MM.1S (cell line): ENCODE data around the gene FAM199X.

ENCODE experiments used
- DNase-seq: peaks from one replicate; pipeline ENCODE4 v3.0.0-alpha.2; 2015
- H2AFZ ChIP-seq: fragments of 300-600 bp; sonication (generic); 2 replicates; pipeline ENCODE4 v1.6.0; 2016; ENCODE audit warnings: antibody characterized with exemption, low read length
- H3F3A ChIP-seq: fragments of 300-600 bp; sonication (generic); 2 replicates; pipeline ENCODE4 v1.6.1; 2016; ENCODE audit warnings: mild to moderate bottlenecking, antibody characterized with exemption, low read length, moderate library complexity, mixed read lengths; ENCODE audit not compliant: insufficient read depth
- H3K27ac ChIP-seq: fragments of 300-600 bp; sonication (generic); 2 replicates; pipeline ENCODE4 v1.5.1; 2016; ENCODE audit warnings: mild to moderate bottlenecking, low read length
- H3K27me3 ChIP-seq: fragments of 300-600 bp; sonication (generic); replicated peaks from 2 replicates; pipeline ENCODE4 v1.6.0; 2016; ENCODE audit warnings: low read length; ENCODE audit not compliant: insufficient read depth
- H3K36me3 ChIP-seq: fragments of 300-600 bp; sonication (generic); replicated peaks from 2 replicates; pipeline ENCODE4 v1.6.1; 2016; ENCODE audit warnings: mild to moderate bottlenecking, low read length, mixed read lengths; ENCODE audit not compliant: insufficient read depth
- H3K4me1 ChIP-seq: fragments of 300-600 bp; sonication (generic); 2 replicates; pipeline ENCODE4 v1.6.1; 2016; ENCODE audit warnings: low read length, mixed read lengths
- H3K4me2 ChIP-seq: fragments of 300-600 bp; sonication (generic); 2 replicates; pipeline ENCODE4 v1.6.0; 2016; ENCODE audit warnings: low read depth, low read length
- H3K4me3 ChIP-seq: fragments of 300-600 bp; sonication (generic); 2 replicates; pipeline ENCODE4 v1.5.1; 2016; ENCODE audit warnings: low read length, mixed read lengths
- H3K79me2 ChIP-seq: fragments of 300-600 bp; sonication (generic); 2 replicates; pipeline ENCODE4 v1.6.1; 2016; ENCODE audit warnings: mixed run types, low read length, mixed read lengths
- H3K9ac ChIP-seq: fragments of 300-600 bp; sonication (generic); 2 replicates; pipeline ENCODE4 v1.6.1; 2016; ENCODE audit warnings: low read length, mixed read lengths
- H3K9me2 ChIP-seq: fragments of 300-600 bp; sonication (generic); replicated peaks from 2 replicates; pipeline ENCODE4 v1.6.1; 2016; ENCODE audit warnings: mild to moderate bottlenecking, low read length, mixed read lengths; ENCODE audit not compliant: insufficient read depth
- H3K9me3 ChIP-seq: fragments of 300-600 bp; sonication (generic); replicated peaks from 2 replicates; pipeline ENCODE4 v1.6.1; 2016; ENCODE audit warnings: mild to moderate bottlenecking, low read length, mixed read lengths; ENCODE audit not compliant: insufficient read depth
- H4K20me1 ChIP-seq: fragments of 300-600 bp; sonication (generic); 2 replicates; pipeline ENCODE4 v1.6.1; 2016; ENCODE audit warnings: mild to moderate bottlenecking, low read length, moderate library complexity, mixed read lengths; ENCODE audit not compliant: insufficient read depth
- EZH2 ChIP-seq: fragments of 300-600 bp; sonication (generic); optimal IDR thresholded peaks from 2 replicates; pipeline ENCODE3; 2017; ENCODE audit warnings: low read depth, mild to moderate bottlenecking, antibody characterized with exemption, low read length, mixed read lengths
- EZH2phosphoT487 ChIP-seq: fragments of 300-600 bp; sonication (generic); IDR thresholded peaks from 2 replicates; pipeline ENCODE4 v1.6.1; 2018; ENCODE audit warnings: antibody characterized with exemption, low read length
- TF ChIP-seq, protein P1 (sequence below): fragments of 300-600 bp; sonication (generic); IDR thresholded peaks from 2 replicates; pipeline ENCODE4 v1.5.1; 2016; ENCODE audit warnings: antibody characterized with exemption, low read length, mixed read lengths

FAM199X gene

GRCh38 chrX:104134583-104135261 lies 31.5 kb upstream of the FAM199X start:
- H3K9me3 ChIP-seq: no peaks in the 10 kb centered on the region
- no peak overlapping the region for H3K4me3 ChIP-seq
- no peak overlapping the region for H2AFZ ChIP-seq
- no peaks in the 10 kb centered on the region for H3K36me3 ChIP-seq
- TF ChIP-seq EZH2: no peak
- TF ChIP-seq, protein P1, sequence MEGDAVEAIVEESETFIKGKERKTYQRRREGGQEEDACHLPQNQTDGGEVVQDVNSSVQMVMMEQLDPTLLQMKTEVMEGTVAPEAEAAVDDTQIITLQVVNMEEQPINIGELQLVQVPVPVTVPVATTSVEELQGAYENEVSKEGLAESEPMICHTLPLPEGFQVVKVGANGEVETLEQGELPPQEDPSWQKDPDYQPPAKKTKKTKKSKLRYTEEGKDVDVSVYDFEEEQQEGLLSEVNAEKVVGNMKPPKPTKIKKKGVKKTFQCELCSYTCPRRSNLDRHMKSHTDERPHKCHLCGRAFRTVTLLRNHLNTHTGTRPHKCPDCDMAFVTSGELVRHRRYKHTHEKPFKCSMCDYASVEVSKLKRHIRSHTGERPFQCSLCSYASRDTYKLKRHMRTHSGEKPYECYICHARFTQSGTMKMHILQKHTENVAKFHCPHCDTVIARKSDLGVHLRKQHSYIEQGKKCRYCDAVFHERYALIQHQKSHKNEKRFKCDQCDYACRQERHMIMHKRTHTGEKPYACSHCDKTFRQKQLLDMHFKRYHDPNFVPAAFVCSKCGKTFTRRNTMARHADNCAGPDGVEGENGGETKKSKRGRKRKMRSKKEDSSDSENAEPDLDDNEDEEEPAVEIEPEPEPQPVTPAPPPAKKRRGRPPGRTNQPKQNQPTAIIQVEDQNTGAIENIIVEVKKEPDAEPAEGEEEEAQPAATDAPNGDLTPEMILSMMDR: no peak
- no peak for TF ChIP-seq EZH2phosphoT487
- 0 out of 2 replicates have a peak, but pooled peaks cover 3% of the 10 kb centered on the region for H3K4me1 ChIP-seq
- no peak overlapping the region for H3K27ac ChIP-seq
- no peaks in the 10 kb centered on the region for H3K27me3 ChIP-seq
- DNase-seq: no peak
- H3K9me2 ChIP-seq: no peaks in the 10 kb centered on the region
- H4K20me1 ChIP-seq: no peaks in the 10 kb centered on the region
- no peaks in the 10 kb centered on the region for H3F3A ChIP-seq
- no peak overlapping the region for H3K9ac ChIP-seq
- no peak overlapping the region for H3K4me2 ChIP-seq
- no peaks in the 10 kb centered on the region for H3K79me2 ChIP-seq

- Histone ChIP-seq H3K9ac (no peak overlapping the region), H3K27ac (no peak overlapping the region), H3K4me2 (no peak overlapping the region), H4K20me1 (no peaks in the 10 kb centered on the region), H3K4me3 (no peak overlapping the region), H3K27me3 (no peaks in the 10 kb centered on the region), H3K36me3 (no peaks in the 10 kb centered on the region), H3F3A (no peaks in the 10 kb centered on the region), H2AFZ (no peak overlapping the region), H3K79me2 (no peaks in the 10 kb centered on the region), H3K9me3 (no peaks in the 10 kb centered on the region), H3K9me2 (no peaks in the 10 kb centered on the region), H3K4me1 (0 out of 2 replicates have a peak, but pooled peaks cover 3% of the 10 kb centered on the region)
- TF ChIP-seq EZH2: no peak
- TF ChIP-seq EZH2phosphoT487: no peak
- TF ChIP-seq, protein P1: no peak
- no peak for DNase-seq
These were observed 30.6 kb upstream of the FAM199X start for GRCh38 chrX:104135677-104136076.

DNA sequence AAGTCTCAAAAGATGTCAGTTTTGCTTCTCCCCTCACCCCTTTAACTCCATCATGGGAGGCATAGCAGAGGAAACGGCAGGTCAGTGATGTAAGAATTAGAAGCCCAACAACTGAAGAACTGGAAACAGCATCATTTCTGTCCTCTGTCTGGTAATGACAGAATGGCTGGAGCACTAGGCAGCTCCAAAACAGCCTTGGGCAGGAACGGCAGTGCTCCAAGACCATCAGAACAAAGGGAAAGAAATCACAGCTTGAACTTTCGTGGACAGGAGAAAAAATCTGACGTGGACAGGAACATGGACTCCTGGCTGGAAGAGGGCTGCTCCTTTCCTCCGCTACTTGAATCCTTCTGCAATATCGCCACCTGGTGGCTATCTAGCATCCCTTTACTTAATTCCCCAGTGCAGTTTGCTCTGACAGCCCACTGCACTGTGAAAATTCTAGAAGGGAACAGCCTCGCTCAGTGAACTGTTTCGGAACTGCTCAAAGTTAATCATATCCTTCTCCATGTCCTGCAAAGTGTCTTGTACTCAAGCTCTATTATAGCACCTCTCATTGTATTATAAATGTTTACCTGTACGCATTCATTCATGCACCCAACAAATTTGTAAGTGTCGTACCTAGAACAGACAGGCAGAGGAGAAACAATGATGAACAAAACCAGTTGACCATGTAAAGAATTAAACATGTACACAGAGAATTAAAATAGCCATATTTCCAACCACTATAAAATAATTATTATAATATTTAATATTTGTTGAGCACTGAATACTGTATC lies 29.8 kb upstream of the FAM199X start:
- Histone ChIP-seq H3K4me1 (0 out of 2 replicates have a peak, but pooled peaks cover 3% of the 10 kb centered on the region), H3K36me3 (no peaks in the 10 kb centered on the region), H3K9ac (no peak overlapping the region), H2AFZ (0 out of 2 replicates have a peak overlapping the region, but pooled peaks have one; percentile 38), H3K4me2 (peak overlapping the region; percentile 47; the same call in 1 of the 2 replicates), H3K27me3 (no peaks in the 10 kb centered on the region), H4K20me1 (no peaks in the 10 kb centered on the region), H3F3A (no peaks in the 10 kb centered on the region), H3K9me3 (no peaks in the 10 kb centered on the region), H3K9me2 (no peaks in the 10 kb centered on the region), H3K4me3 (no peak overlapping the region), H3K79me2 (no peaks in the 10 kb centered on the region), H3K27ac (no peak overlapping the region)
- no peak for TF ChIP-seq EZH2phosphoT487
- TF ChIP-seq, protein P1: peak; percentile 73
- peak; percentile 69 for DNase-seq
